SJSA1 (cell line): ENCODE measurements around the gene USP21. TPM values are rescaled to one million over a fixed set of nuclear protein-coding genes. Genes with fewer than 3 reads are reported as not detected.

ENCODE experiments used
- DNase-seq, 2 experiments: peaks; one replicate each; pipeline ENCODE4 v3.0.0-alpha.2; 2015 to 2020; ENCODE audit warnings: low spot score in 2 of 2, low read depth in 1 of 2
- H3K27ac ChIP-seq: fragments of 250-450 bp; sonication (Bioruptor Pico); 2 replicates; pipeline ENCODE4 v1.5.1; 2020; ENCODE audit warnings: mild to moderate bottlenecking, moderate library complexity
- H3K27me3 ChIP-seq: fragments of 250-450 bp; sonication (Bioruptor Pico); replicated peaks from 2 replicates; pipeline ENCODE4 v1.5.1; 2020; ENCODE audit warnings: mild to moderate bottlenecking, moderate library complexity
- H3K36me3 ChIP-seq: fragments of 250-450 bp; sonication (Bioruptor Pico); 2 replicates; pipeline ENCODE4 v1.5.1; 2020; ENCODE audit warnings: mild to moderate bottlenecking
- H3K4me1 ChIP-seq: fragments of 250-450 bp; sonication (Bioruptor Pico); replicated peaks from 2 replicates; pipeline ENCODE4 v1.6.1; 2021; ENCODE audit warnings: mild to moderate bottlenecking
- H3K4me3 ChIP-seq: fragments of 250-450 bp; sonication (Bioruptor Pico); 2 replicates; pipeline ENCODE4 v1.5.1; 2020; ENCODE audit warnings: mild to moderate bottlenecking
- H3K9me3 ChIP-seq: fragments of 250-450 bp; sonication (Bioruptor Pico); replicated peaks from 2 replicates; pipeline ENCODE4 v1.5.1; 2020; ENCODE audit warnings: mild to moderate bottlenecking
- total RNA-seq: library from RNA; depleted of rRNA; stranded (reverse); fragments of >200 nt; shearing (Covaris generic); gene quantifications from 2 replicates; pipeline ENCODE4 v1.2.3, GENCODE V29; 2014

Gene USP21
- total RNA-seq, 1 experiment from 2014 or later, result 4.8 TPM

DNA sequence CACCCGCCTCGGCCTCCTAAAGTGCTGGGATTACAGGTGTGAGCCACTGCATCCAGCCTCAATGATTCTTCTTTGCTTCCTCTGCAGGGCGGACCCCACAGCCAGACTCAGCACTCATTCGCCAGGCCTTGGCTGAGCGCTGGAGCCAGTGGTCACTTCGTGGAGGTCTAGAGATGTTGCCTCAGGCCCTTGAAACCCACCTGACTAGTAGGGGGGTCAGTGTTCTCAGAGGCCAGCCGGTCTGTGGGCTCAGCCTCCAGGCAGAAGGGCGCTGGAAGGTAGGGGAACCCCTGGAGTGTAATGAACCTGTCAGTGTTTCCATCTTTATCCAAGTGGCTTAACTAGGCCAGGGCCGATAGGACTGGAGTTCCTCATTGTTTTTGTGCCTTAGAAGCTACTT is 9.6 kb downstream of the USP21 start:
- Histone ChIP-seq H3K4me1 (peaks cover 15% of the 10 kb centered on the region), H3K4me3 (no peak overlapping the region), H3K9me3 (no peaks in the 10 kb centered on the region), H3K36me3 (peaks cover 59% of the 10 kb centered on the region), H3K27me3 (no peaks in the 10 kb centered on the region), H3K27ac (no peak overlapping the region)
- DNase-seq, result no peak

DNA sequence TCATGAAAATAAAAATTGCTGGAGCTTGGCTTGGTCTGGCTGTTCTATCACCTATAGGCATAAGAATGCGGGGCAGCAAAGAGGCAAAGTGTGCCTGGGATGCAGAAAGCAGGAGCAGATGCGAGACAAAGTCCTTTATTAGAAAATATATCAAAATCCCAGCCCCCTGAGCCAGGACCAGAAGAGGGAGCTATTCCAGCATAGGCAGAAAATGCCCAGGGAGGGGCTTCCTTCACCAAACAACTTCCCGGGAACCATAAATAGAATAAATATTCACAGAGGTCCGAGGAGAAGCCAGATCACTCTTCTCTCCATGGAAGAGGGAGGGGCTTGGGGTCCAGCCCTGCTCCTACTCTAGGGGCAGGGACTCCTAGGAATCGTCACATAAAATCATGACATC is 11.9 kb downstream of the USP21 start:
- H3K4me3 ChIP-seq, result no peak overlapping the region
- H3K9me3 ChIP-seq, result no peaks in the 10 kb centered on the region
- no peak for DNase-seq
- no peak overlapping the region for H3K27ac ChIP-seq
- H3K4me1 ChIP-seq, result 0 out of 2 replicates have a peak, but pooled peaks cover 5% of the 10 kb centered on the region
- no peaks in the 10 kb centered on the region for H3K27me3 ChIP-seq
- peaks cover 64% of the 10 kb centered on the region for H3K36me3 ChIP-seq

- no peak overlapping the region for H3K4me3 ChIP-seq
- no peak for DNase-seq
- peaks cover 64% of the 10 kb centered on the region for H3K36me3 ChIP-seq
- H3K27ac ChIP-seq, result no peak overlapping the region
- H3K4me1 ChIP-seq, result peaks cover 9% of the 10 kb centered on the region
- H3K27me3 ChIP-seq, result no peaks in the 10 kb centered on the region
- H3K9me3 ChIP-seq, result no peaks in the 10 kb centered on the region
These were observed 12.4 kb downstream of the USP21 start for GRCh38 chr1:161171696-161172095.

- peaks cover 6% of the 10 kb centered on the region for H3K4me1 ChIP-seq
- no peaks in the 10 kb centered on the region for H3K9me3 ChIP-seq
- H3K27ac ChIP-seq, result no peak overlapping the region
- no peak overlapping the region for H3K4me3 ChIP-seq
- H3K27me3 ChIP-seq, result no peaks in the 10 kb centered on the region
- peaks cover 67% of the 10 kb centered on the region for H3K36me3 ChIP-seq
- no peak for DNase-seq
These were observed 13.0 kb downstream of the USP21 start for GRCh38 chr1:161172349-161172748.

DNA sequence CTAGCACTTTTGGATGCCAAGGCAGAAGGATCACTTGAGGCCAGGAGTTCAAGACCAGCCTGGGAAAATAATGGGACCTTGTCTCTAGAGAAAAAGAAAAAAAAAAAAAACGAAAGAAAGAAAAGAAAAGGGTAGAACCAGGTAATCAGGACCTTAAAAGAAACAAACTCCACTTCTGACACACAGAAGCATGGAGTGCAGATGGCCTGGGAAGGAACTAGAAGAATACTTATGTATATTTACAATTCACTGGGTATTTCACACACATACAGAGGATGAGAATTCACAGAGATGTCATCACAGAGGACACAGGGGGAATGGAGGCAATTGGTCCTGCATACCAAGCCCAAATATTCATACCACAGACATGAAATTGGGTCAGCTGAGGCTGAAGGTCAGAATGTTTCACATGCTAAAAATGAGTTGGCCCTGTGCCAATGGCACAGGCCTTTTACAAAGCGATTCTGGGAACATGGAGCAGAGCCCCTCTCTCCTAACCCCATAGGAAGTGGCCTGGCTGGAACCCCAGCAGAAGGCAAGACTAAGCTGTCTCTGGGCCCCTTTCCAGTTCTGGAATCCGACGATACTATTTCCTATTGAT is 13.6 kb downstream of the USP21 start:
- H3K9me3 ChIP-seq, result no peaks in the 10 kb centered on the region
- no peak for DNase-seq
- H3K27ac ChIP-seq, result no peak overlapping the region
- no peak overlapping the region for H3K4me3 ChIP-seq
- no peaks in the 10 kb centered on the region for H3K27me3 ChIP-seq
- peaks cover 11% of the 10 kb centered on the region for H3K4me1 ChIP-seq
- peaks cover 67% of the 10 kb centered on the region for H3K36me3 ChIP-seq

DNA sequence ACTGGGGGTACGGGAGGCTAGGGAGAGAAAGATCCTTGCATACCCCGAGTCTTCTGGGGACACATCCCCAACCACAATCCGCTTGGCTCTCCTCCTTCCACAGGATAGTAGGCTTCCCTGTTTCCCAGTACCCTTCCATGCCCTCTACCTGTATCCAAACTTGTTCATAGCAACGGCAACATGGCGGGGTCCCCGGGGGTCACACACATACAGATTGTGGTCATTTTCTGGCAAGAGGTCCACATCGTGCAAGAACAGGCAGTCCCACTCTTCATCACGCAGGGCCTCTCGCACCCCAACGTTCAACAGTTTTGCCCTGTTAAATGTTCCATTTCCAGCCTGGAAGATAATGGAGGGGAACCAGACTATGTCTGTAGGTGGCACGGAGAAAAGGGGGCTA is 14.4 kb downstream of the USP21 start:
- Histone ChIP-seq H3K4me3 (no peak overlapping the region), H3K27me3 (no peaks in the 10 kb centered on the region), H3K4me1 (peaks cover 12% of the 10 kb centered on the region), H3K9me3 (no peaks in the 10 kb centered on the region), H3K36me3 (peaks cover 67% of the 10 kb centered on the region), H3K27ac (no peak overlapping the region)
- no peak for DNase-seq

- peaks cover 12% of the 10 kb centered on the region for H3K4me1 ChIP-seq
- H3K9me3 ChIP-seq, result no peaks in the 10 kb centered on the region
- H3K36me3 ChIP-seq, result peaks cover 56% of the 10 kb centered on the region
- H3K4me3 ChIP-seq, result no peak overlapping the region
- H3K27me3 ChIP-seq, result no peaks in the 10 kb centered on the region
- no peak for DNase-seq
- no peak overlapping the region for H3K27ac ChIP-seq
These were observed 15.6 kb downstream of the USP21 start for GRCh38 chr1:161174911-161175310.

DNA sequence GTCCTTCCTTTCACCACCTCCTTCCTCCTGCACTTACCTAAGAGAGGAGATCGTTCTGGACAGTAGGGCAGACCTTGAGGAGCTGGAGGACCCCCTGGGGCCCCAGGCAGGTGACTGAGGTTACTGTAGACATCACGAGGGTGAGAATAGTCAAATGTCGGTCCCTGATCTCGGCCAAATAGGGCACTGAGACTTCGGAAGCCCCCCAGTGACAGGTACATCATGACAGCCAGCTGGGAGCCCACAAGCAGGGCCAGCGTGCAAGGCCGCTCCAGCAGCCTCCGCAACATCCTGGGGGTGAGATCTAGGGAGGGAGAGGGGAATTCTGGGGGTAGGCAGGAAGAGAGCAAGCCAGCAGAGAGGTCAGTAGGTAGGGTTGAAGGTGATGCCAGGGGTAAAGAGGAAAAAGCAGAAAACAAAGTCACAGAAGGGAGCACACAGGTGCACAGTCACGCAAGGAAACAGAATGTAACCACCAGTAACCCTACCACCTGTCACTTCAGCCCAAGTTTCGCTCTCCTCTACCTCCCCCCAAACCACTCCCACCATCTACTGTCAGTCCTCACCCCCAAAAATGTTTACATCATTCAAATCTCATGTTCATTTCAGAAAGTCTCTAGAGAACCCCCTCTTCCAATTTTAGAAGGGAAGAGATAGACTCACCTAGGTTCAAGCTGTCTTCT is 16.6 kb downstream of the USP21 start:
- Histone ChIP-seq H3K27ac (no peak overlapping the region), H3K4me3 (no peak overlapping the region), H3K27me3 (no peaks in the 10 kb centered on the region), H3K9me3 (no peaks in the 10 kb centered on the region), H3K4me1 (peaks cover 12% of the 10 kb centered on the region), H3K36me3 (peaks cover 49% of the 10 kb centered on the region)
- DNase-seq, result no peak

DNA sequence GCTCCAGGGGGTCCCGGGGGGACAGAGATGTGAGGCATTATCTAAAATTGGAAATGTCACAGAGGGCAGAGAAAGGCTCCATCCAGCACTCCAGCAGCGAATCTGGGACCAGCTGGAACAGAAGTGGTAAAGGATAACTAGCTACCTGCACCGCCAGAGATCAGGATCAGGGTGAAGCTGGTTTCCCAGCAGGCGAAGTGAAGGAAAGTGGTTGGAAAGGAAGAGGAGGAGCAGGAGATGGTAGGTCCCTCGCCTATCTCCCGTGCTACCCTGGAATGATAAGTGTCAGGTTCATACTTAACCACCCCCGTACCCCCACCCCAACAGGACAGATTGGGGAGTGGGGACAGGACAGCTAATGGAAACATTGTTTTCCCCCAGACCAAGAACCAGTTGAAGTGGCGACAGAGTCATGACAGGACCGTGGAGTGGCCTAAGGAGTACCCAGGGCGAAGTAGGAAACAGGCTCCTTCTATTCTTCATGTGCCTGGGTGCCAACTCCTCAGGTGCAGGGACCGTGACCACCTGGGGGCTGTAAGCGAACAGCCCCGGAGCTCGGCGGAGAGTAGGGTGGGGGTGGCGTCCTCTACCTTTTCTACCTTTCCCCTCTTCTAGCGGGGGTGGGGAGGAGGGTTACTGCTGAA is 17.3 kb downstream of the USP21 start:
- peak overlapping the region; percentile 67 for H3K27ac ChIP-seq
- H3K9me3 ChIP-seq, result no peaks in the 10 kb centered on the region
- H3K27me3 ChIP-seq, result no peaks in the 10 kb centered on the region
- H3K36me3 ChIP-seq, result peaks cover 42% of the 10 kb centered on the region
- peaks cover 12% of the 10 kb centered on the region for H3K4me1 ChIP-seq
- no peak for DNase-seq
- H3K4me3 ChIP-seq, result peak overlapping the region; percentile 83

DNA sequence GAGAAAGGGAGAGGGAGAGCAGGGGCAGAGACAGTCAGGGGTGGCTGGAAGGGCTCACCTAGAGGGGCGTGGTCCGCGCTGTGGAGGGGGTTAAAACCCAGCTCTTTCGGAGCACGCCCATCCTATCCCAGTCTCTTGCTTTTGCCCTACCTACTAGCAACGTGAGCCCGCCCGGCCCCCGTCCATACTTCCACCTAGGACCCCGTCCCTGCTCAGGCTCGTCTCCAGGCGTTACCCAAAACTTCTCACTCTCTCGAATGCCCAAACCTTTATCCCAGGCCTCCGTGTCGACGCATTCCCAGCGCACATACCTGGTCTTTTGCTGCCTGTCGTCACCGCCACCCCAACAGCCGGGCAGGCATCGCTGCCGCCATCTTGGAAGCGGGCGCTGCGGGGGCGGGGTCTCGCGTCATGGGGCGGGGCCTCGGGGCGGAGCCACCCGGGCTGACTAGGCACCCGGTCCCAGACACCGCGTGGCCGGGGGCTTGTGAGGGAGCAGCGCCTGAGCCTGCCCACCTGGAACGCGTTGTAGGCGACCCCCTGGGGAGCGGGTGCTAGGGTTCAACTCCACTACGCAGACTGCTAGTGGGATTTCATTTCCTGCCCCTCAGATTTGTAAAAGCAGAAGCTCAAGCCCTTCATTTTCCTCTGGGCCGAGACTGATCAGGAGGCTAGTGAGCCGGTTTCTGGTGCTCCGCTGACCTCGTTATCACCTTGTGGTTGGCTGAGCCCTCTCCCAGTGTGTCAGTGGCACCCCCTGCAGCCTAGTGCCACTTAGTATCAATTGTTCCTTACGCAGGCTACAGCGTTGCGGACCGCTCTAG is 18.0 kb downstream of the USP21 start, which contains the start of gene B4GALT3:
Gene B4GALT3 (minus strand): TSS at position 396 of the 824 bp plus-strand sequence. CDS start 1,447 bp downstream, outside the sequence.
- peak within 1 kb of the TSS; percentile 67 for H3K27ac ChIP-seq
- no peaks in the 10 kb centered on the region for H3K9me3 ChIP-seq
- peak within 1 kb of the TSS; percentile 83 for H3K4me3 ChIP-seq
- H3K4me1 ChIP-seq, result peaks cover 19% of the 10 kb centered on the region
- peak; percentile 82 to 87 for DNase-seq
- H3K36me3 ChIP-seq, result peaks cover 35% of the 10 kb centered on the region
- no peaks in the 10 kb centered on the region for H3K27me3 ChIP-seq

- Histone ChIP-seq H3K27me3 (no peaks in the 10 kb centered on the region), H3K36me3 (peaks cover 29% of the 10 kb centered on the region), H3K27ac (peak overlapping the region; percentile 67; the same call in 1 of the 2 replicates), H3K9me3 (no peaks in the 10 kb centered on the region), H3K4me3 (peak overlapping the region; percentile 83), H3K4me1 (peaks cover 23% of the 10 kb centered on the region)
- no peak for DNase-seq
These were observed 18.6 kb downstream of the USP21 start for GRCh38 chr1:161177936-161178244.

DNA sequence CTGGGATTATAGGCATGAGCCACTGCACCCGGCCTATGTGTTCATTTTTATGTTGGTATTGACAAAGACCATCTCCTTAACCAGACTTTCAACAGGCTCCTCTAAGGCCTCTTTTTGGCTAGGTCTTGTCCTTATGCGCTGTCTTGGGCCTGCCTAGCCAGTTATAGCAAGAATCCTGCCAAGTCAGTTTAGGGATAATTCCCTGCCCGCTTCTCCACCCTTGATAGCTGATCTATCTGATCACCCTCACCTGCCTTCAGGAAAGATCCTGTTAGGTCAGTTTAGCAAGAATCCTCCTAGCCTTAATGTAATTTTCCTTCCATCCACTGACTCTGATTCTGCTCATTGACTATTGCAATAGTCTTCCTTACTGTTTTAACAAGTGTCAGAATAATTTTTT is 20.4 kb downstream of the USP21 start:
- no peaks in the 10 kb centered on the region for H3K9me3 ChIP-seq
- no peak overlapping the region for H3K27ac ChIP-seq
- no peak for DNase-seq
- H3K4me3 ChIP-seq, result no peak overlapping the region
- peaks cover 23% of the 10 kb centered on the region for H3K4me1 ChIP-seq
- no peaks in the 10 kb centered on the region for H3K27me3 ChIP-seq
- peaks cover 14% of the 10 kb centered on the region for H3K36me3 ChIP-seq

DNA sequence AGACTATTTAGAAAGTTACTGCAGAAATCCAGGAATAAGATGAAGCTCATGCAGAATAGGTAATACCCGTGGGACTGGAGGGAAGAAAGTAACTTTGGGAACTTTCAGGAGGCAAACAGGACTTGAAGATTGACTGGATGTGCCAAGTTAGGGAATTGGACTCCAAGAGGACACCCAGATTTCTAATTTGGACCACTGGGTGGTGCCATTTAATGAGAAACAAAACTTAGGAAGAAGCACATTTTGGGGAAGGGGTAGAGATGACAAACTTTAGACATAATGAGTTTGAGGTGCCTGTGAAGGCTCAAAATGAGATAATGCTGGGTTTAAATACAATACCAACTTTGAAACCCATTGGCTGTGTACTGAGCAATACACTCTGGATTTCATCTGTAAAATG is 21.3 kb downstream of the USP21 start:
- DNase-seq, result no peak

More for the DNA sequence above, 21.3 kb downstream of the USP21 start:
- Histone ChIP-seq H3K4me3 (no peak overlapping the region), H3K36me3 (peaks cover 4% of the 10 kb centered on the region; the same call in 1 of the 2 replicates), H3K27me3 (no peaks in the 10 kb centered on the region), H3K9me3 (no peaks in the 10 kb centered on the region), H3K4me1 (peaks cover 23% of the 10 kb centered on the region), H3K27ac (no peak overlapping the region)
